KG1 (cell line): ENCODE measurements around the gene DIS3L2.
"Not testable (repeated sequence)": the region's sequence is repeated elsewhere in the genome, so short reads cannot be mapped to it uniquely, and the experiment has no call there.

Experiments used
- DNase-seq: peaks from one replicate; lab custom pipeline; 2025; lab: John Stamatoyannopoulos, UW

Gene DIS3L2

GRCh38 chr2:232350804-232351685 is 389.5 kb downstream of the DIS3L2 start:
- no peak for DNase-seq

- DNase-seq, result no peak
Measured at GRCh38 chr2:232351686-232352510, 390.4 kb downstream of the DIS3L2 start.

GRCh38 chr2:232352511-232353091 is 391.1 kb downstream of the DIS3L2 start:
- no peak for DNase-seq

- DNase-seq, result no peak
Measured at GRCh38 chr2:232353096-232353495, 391.6 kb downstream of the DIS3L2 start.

GRCh38 chr2:232353660-232354059 is 392.1 kb downstream of the DIS3L2 start:
- DNase-seq, result no peak

- no peak for DNase-seq
Measured at GRCh38 chr2:232354069-232354468, 392.6 kb downstream of the DIS3L2 start.

GRCh38 chr2:232361646-232362045 is 400.1 kb downstream of the DIS3L2 start:
- DNase-seq, result no peak

- DNase-seq, result no peak
Measured at GRCh38 chr2:232362174-232362900, 400.8 kb downstream of the DIS3L2 start.

GRCh38 chr2:232363064-232363783 is 401.7 kb downstream of the DIS3L2 start:
- DNase-seq, result not testable (repeated sequence)

GRCh38 chr2:232363784-232364615 is 402.5 kb downstream of the DIS3L2 start:
- peak; percentile 25 for DNase-seq

GRCh38 chr2:232364806-232365594 is 403.5 kb downstream of the DIS3L2 start:
- DNase-seq, result not testable (repeated sequence)

GRCh38 chr2:232365621-232366321 is 404.3 kb downstream of the DIS3L2 start:
- DNase-seq, result peak; percentile 4

GRCh38 chr2:232366461-232366860 is 404.9 kb downstream of the DIS3L2 start:
- DNase-seq, result not testable (repeated sequence)

- no peak for DNase-seq
Measured at GRCh38 chr2:232367016-232367415, 405.5 kb downstream of the DIS3L2 start.

- no peak for DNase-seq
Measured at GRCh38 chr2:232367591-232368233, 406.2 kb downstream of the DIS3L2 start.

- DNase-seq, result no peak
Measured at GRCh38 chr2:232368311-232368731, 406.8 kb downstream of the DIS3L2 start.

- DNase-seq, result no peak
Measured at GRCh38 chr2:232369126-232369951, 407.8 kb downstream of the DIS3L2 start.
